Measurements from ENCODE around the gene CHIT1.

- TF ChIP-seq CTCF (IDR thresholded peaks at IDR 0.05 in 8 of 11, conservative IDR thresholded peaks at IDR 0.05 in 3 of 11) (no peak), POLR2A (IDR thresholded peaks at IDR 0.05) (no peak)
Observed at GRCh38 chr1:203273869-203274602, 44.6 kb upstream of the CHIT1 start.
